CD4-positive, alpha-beta T cell (primary cell): ENCODE data around the gene TOLLIP. TPM values are rescaled to one million over a fixed set of nuclear protein-coding genes. Genes with fewer than 3 reads are reported as not detected.

Experiments
- ATAC-seq: fragments of 200-7000 bp; cut with Tn5 transposase; one replicate; pipeline ENCODE4 v1.10.0; 2022; ENCODE audit warnings: mild to moderate bottlenecking; ENCODE audit not compliant: poor library complexity
- CTCF ChIA-PET: fragments of 350-600 bp; sonication (Branson Sonifier 250); formaldehyde crosslinking; loops from one replicate; lab custom pipeline; 2021; ENCODE audit warnings: antibody characterized with exemption, inconsistent platforms; lab: Charles Lee
- POLR2A ChIA-PET: fragments of 350-600 bp; sonication (Branson Sonifier 250); formaldehyde crosslinking; loops from one replicate; lab custom pipeline; 2021; ENCODE audit warnings: antibody characterized with exemption, inconsistent platforms; lab: Charles Lee
- DNase-seq, 14 experiments: peaks; one replicate each; pipeline ENCODE4 v3.0.0-alpha.2; 2013 to 2020; ENCODE audit warnings: mixed read lengths in 2 of 14
- H3K27ac ChIP-seq, 2 donors: one replicate each; pipeline versions ENCODE4 v1.5.1 to v1.7.0; 2013; ENCODE audit warnings: low read length in 2 of 2, low read depth in 1 of 2, mild to moderate bottlenecking in 1 of 2
- H3K27me3 ChIP-seq, 2 experiments: 1 replicate in 1 of 2; 2 replicates in 1 of 2; pipeline versions ENCODE4 v1.6.1 to v1.7.0; 2013; ENCODE audit warnings: low read length in 2 of 2, control low read depth in 1 of 2, mild to moderate bottlenecking in 1 of 2, moderate library complexity in 1 of 2; ENCODE audit not compliant: insufficient read depth in 2 of 2, control insufficient read depth in 1 of 2
- H3K36me3 ChIP-seq: one replicate; pipeline ENCODE4 v1.6.1; 2013; ENCODE audit warnings: low read length, control low read depth; ENCODE audit not compliant: insufficient read depth
- H3K4me1 ChIP-seq: one replicate; pipeline ENCODE4 v1.6.1; 2013; ENCODE audit warnings: low read length, control low read depth; ENCODE audit not compliant: insufficient read depth
- H3K4me3 ChIP-seq: one replicate; pipeline ENCODE4 v1.5.1; 2013; ENCODE audit warnings: mild to moderate bottlenecking, low read length, moderate library complexity
- H3K9me3 ChIP-seq, 2 experiments: 1 replicate in 1 of 2; 2 replicates in 1 of 2; pipeline versions ENCODE4 v1.6.1 to v1.7.0; 2013; ENCODE audit warnings: low read length in 2 of 2, mild to moderate bottlenecking in 2 of 2, control low read depth in 1 of 2, moderate library complexity in 1 of 2; ENCODE audit not compliant: control insufficient read depth in 1 of 2, insufficient read depth in 1 of 2
- H3K27ac Mint-ChIP-seq: one replicate; pipeline ENCODE4 v1.8.0; 2020; ENCODE audit warnings: mixed read lengths
- H3K27me3 Mint-ChIP-seq: one replicate; pipeline ENCODE4 v1.8.0; 2021; ENCODE audit warnings: mixed read lengths
- H3K36me3 Mint-ChIP-seq: one replicate; pipeline ENCODE4 v1.8.0; 2021; ENCODE audit warnings: low read depth, mixed read lengths
- H3K4me1 Mint-ChIP-seq: one replicate; pipeline ENCODE4 v1.8.0; 2021; ENCODE audit warnings: low read depth, mixed read lengths
- H3K4me3 Mint-ChIP-seq: one replicate; pipeline ENCODE4 v1.8.0; 2020; ENCODE audit warnings: mild to moderate bottlenecking, mixed read lengths
- H3K9me3 Mint-ChIP-seq: one replicate; pipeline ENCODE4 v1.8.0; 2020; ENCODE audit warnings: mixed read lengths
- intact Hi-C, 2 experiments: fragments of 100-400 bp; cut with DNase I in 1 of 2; cut with micrococcal nuclease in 1 of 2; formaldehyde crosslinking; loops; one replicate each; pipeline versions ENCODE4 v1.15.1 to v1.9.0; 2023 to 2025; cut with DNase I, micrococcal nuclease
- total RNA-seq, 174 experiments: library from RNA in 2 of 174; stranded (reverse) in 2 of 174; gene quantifications; one replicate each; pipeline ENCODE4 v1.2.3 and lab custom pipeline; 2021 to 2026
- TF ChIP-seq, protein P1 (sequence below): fragments of 200-600 bp; IDR thresholded peaks from one replicate; pipeline ENCODE4 v1.8.0; 2022; ENCODE audit warnings: antibody characterized with exemption, mild to moderate bottlenecking

The TOLLIP gene
- total RNA-seq, 2 experiments from 2014 or later = 38.9 to 41.0 TPM

DNA sequence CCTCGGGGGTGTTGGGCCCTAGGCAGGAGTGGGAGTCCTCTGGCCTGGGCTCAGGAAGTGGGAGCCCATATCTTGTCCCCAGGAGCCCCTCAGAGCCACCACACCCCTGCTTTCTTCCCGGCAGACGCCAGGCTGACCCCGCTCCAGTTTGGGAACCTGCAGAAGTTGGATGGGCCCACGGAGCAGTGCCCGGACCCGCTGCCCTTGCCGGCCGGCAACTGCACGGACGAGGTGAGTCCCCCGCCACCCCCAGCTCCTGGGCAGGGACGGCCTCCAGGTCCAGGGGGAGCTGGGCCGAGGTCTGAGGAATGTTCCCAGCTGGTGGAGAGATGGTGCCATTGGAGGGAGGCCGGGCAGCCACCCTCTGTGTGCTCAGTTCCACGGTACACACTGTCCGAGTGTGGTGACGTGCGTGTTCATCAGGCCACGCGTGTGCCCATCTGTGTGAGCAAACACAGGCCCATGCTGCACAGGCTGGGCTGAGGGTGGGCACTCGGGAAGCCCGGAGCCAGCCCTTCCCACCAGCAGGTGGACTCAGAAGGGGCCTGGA is 81.8 kb downstream of the TOLLIP start:
- Mint-ChIP-seq H3K9me3 (no peaks in the 10 kb centered on the region), H3K4me3 (no peak overlapping the region), H3K27me3 (no peaks in the 10 kb centered on the region), H3K4me1 (no peaks in the 10 kb centered on the region), H3K27ac (no peak overlapping the region), H3K36me3 (no peaks in the 10 kb centered on the region)
- TF ChIP-seq, protein P1, sequence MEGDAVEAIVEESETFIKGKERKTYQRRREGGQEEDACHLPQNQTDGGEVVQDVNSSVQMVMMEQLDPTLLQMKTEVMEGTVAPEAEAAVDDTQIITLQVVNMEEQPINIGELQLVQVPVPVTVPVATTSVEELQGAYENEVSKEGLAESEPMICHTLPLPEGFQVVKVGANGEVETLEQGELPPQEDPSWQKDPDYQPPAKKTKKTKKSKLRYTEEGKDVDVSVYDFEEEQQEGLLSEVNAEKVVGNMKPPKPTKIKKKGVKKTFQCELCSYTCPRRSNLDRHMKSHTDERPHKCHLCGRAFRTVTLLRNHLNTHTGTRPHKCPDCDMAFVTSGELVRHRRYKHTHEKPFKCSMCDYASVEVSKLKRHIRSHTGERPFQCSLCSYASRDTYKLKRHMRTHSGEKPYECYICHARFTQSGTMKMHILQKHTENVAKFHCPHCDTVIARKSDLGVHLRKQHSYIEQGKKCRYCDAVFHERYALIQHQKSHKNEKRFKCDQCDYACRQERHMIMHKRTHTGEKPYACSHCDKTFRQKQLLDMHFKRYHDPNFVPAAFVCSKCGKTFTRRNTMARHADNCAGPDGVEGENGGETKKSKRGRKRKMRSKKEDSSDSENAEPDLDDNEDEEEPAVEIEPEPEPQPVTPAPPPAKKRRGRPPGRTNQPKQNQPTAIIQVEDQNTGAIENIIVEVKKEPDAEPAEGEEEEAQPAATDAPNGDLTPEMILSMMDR = no peak
- ChIA-PET POLR2A (no interaction called here), CTCF (no interaction called here)
- no peaks in the 10 kb centered on the region for H3K36me3 ChIP-seq
- H3K9me3 ChIP-seq = no peaks in the 10 kb centered on the region
- DNase-seq = peak in 1 of 14 experiments; percentile 1
- no peak overlapping the region for H3K4me3 ChIP-seq
- H3K4me1 ChIP-seq = no peaks in the 10 kb centered on the region
- no peak for ATAC-seq
- no peak overlapping the region for H3K27ac ChIP-seq
- intact Hi-C loops = no loop called here
- no peaks in the 10 kb centered on the region for H3K27me3 ChIP-seq

DNA sequence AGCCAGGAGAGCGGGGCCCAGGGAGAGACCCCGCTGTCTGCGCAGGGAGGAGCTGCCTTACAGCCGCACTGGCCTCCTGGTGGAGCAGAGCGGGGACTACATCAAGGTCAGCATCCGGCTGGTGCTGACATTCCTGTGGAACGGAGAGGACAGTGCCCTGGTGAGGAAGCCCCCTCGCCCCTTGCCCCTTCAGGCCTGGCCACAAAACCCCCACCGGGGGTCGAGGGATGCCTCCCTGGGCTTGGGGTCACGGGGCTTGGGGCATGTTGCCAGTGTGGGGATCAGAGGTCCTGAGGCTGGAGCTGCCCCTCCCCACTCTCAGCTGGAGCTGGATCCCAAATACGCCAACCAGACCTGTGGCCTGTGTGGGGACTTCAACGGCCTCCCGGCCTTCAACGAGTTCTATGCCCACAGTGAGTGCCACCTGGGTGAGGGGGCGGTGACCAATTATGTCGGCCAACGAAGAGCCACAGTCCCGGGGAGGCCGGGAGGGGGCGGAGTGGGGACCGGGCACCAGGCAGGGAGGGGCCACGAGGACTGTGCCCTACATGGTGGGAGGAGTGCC is 82.4 kb downstream of the TOLLIP start:
- Mint-ChIP-seq H3K27me3 (no peaks in the 10 kb centered on the region), H3K9me3 (no peaks in the 10 kb centered on the region), H3K36me3 (no peaks in the 10 kb centered on the region), H3K27ac (no peak overlapping the region), H3K4me1 (no peaks in the 10 kb centered on the region), H3K4me3 (no peak overlapping the region)
- intact Hi-C loops = no loop called here
- no peaks in the 10 kb centered on the region for H3K4me1 ChIP-seq
- H3K4me3 ChIP-seq = no peak overlapping the region
- DNase-seq = peak in 1 of 14 experiments; percentile 3
- TF ChIP-seq, protein P1 = no peak
- ChIA-PET CTCF (no interaction called here), POLR2A (no interaction called here)
- H3K27me3 ChIP-seq = no peaks in the 10 kb centered on the region
- H3K9me3 ChIP-seq = no peaks in the 10 kb centered on the region
- no peaks in the 10 kb centered on the region for H3K36me3 ChIP-seq
- no peak for ATAC-seq
- H3K27ac ChIP-seq = no peak overlapping the region

DNA sequence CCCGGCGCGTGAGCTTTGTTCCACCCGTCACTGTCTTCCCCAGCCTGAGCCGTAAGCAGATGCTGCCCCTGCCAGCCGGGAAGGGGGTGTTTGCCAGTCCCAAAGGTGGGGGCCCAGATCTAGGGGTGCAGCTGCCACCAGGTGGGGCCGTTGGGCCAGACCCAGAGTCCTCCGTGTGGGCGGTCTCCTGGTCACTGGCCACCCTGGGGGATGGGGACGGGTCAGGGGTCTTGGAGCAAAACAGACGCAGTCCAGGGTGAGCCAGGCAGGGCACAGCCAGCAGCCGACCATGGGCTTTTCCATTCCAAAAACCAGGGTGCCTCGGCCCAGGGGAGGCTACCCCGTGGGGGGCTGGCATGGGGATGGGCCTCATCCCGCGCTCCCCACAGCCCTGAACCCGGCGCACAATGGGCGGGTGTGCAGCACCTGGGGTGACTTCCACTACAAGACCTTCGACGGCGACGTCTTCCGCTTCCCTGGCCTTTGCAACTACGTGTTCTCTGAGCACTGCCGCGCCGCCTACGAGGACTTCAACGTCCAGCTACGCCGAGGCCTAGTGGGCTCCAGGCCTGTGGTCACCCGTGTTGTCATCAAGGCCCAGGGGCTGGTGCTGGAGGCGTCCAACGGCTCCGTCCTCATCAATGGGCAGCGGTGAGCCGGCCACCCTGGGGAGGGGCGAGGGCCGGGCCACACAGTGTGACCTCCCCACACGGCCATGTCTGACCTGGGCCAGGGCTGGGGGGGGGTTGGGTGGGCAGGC is 83.0 kb downstream of the TOLLIP start:
- intact Hi-C loops = no loop called here
- H3K27me3 Mint-ChIP-seq = peaks cover 1% of the 10 kb centered on the region
- peak in 1 of 14 experiments; percentile 4 for DNase-seq

More for the DNA sequence above, 83.0 kb downstream of the TOLLIP start:
- no peaks in the 10 kb centered on the region for H3K4me1 Mint-ChIP-seq
- ChIA-PET CTCF (no interaction called here), POLR2A (no interaction called here)
- TF ChIP-seq, protein P1 = no peak
- no peaks in the 10 kb centered on the region for H3K36me3 ChIP-seq
- no peaks in the 10 kb centered on the region for H3K9me3 Mint-ChIP-seq
- no peaks in the 10 kb centered on the region for H3K27me3 ChIP-seq
- no peaks in the 10 kb centered on the region for H3K36me3 Mint-ChIP-seq
- no peak overlapping the region for H3K27ac ChIP-seq
- no peak overlapping the region for H3K4me3 ChIP-seq
- no peak overlapping the region for H3K4me3 Mint-ChIP-seq
- H3K9me3 ChIP-seq = no peaks in the 10 kb centered on the region
- no peaks in the 10 kb centered on the region for H3K4me1 ChIP-seq
- no peak for ATAC-seq
- no peak overlapping the region for H3K27ac Mint-ChIP-seq
